ENCODE measurements around the gene DBH.

GRCh38 chr9:133670466-133670865, 34.3 kb downstream of the DBH start:
- no peak for TF ChIP-seq EZH2 (IDR thresholded peaks at IDR 0.05)
- TF ChIP-seq POLR2AphosphoS5 (IDR thresholded peaks at IDR 0.05; ENCODE audit: borderline replicate concordance, low read depth, low read length), result no peak

All from SK-N-MC (cell line).